GM06990 (cell line): ENCODE data around the gene C2CD4C.
"Not testable (repeated sequence)": the region's sequence is repeated elsewhere in the genome, so short reads cannot be mapped to it uniquely, and the experiment has no call there.

Experiments used
- DNase-seq: peaks from one replicate; pipeline ENCODE4 v3.0.0-alpha.2; 2011; ENCODE audit not compliant: insufficient read length; ENCODE audit errors: extremely low read depth
- H3K27me3 ChIP-seq: replicated peaks from 2 replicates; pipeline ENCODE4 v1.6.0; 2011; ENCODE audit warnings: low read length; ENCODE audit not compliant: control insufficient read depth, insufficient read depth
- H3K36me3 ChIP-seq: 2 replicates; pipeline ENCODE4 v1.5.1; 2011; ENCODE audit warnings: low read length; ENCODE audit not compliant: control insufficient read depth, insufficient read depth
- H3K4me3 ChIP-seq: replicated peaks from 2 replicates; pipeline ENCODE4 v1.5.1; 2011; ENCODE audit warnings: low read depth, mild to moderate bottlenecking, control low read depth, low read length
- CTCF ChIP-seq: IDR thresholded peaks from 2 replicates; pipeline ENCODE4 v1.5.1; 2011; ENCODE audit warnings: low read length, control low read depth, mild to moderate bottlenecking, inconsistent platforms; ENCODE audit not compliant: insufficient read depth, poor library complexity, severe bottlenecking

C2CD4C gene

GRCh38 chr19:412356-413355 is 3.7 kb upstream of the C2CD4C start:
- no peaks in the 10 kb centered on the region for H3K36me3 ChIP-seq
- no peak overlapping the region for H3K4me3 ChIP-seq
- no peak for TF ChIP-seq CTCF
- no peak for DNase-seq
- no peaks in the 10 kb centered on the region for H3K27me3 ChIP-seq

GRCh38 chr19:411723-412355 is 2.9 kb upstream of the C2CD4C start:
- Histone ChIP-seq H3K4me3 (no peak overlapping the region), H3K36me3 (no peaks in the 10 kb centered on the region), H3K27me3 (no peaks in the 10 kb centered on the region)
- DNase-seq, result no peak
- no peak for TF ChIP-seq CTCF

GRCh38 chr19:411121-411722 is 2.3 kb upstream of the C2CD4C start:
- H3K36me3 ChIP-seq, H3K27me3 ChIP-seq, DNase-seq, H3K4me3 ChIP-seq: not testable (repeated sequence)

- H3K27me3 ChIP-seq, result no peaks in the 10 kb centered on the region
- no peak for DNase-seq
- TF ChIP-seq CTCF, result no peak
- H3K4me3 ChIP-seq, result no peak overlapping the region
- no peaks in the 10 kb centered on the region for H3K36me3 ChIP-seq
Observed at GRCh38 chr19:410243-410781, 1.4 kb upstream of the C2CD4C start.

GRCh38 chr19:409516-410242 is 732 bp upstream of the C2CD4C start:
- Histone ChIP-seq H3K4me3 (no peak overlapping the region), H3K27me3 (no peaks in the 10 kb centered on the region), H3K36me3 (no peaks in the 10 kb centered on the region)
- no peak for DNase-seq
- no peak for TF ChIP-seq CTCF
